MCF 10A (cell line): ENCODE measurements around the gene ADCK1. TPM values are rescaled to one million over a fixed set of nuclear protein-coding genes. Genes with fewer than 3 reads are reported as not detected.

Experiments
- BruUV-seq: library from RNA; stranded (reverse); fragments of 400-500 nt; replicated peaks from 2 replicates; lab custom pipeline; 2021; lab: Mats Ljungman, UMichigan
- CTCF ChIA-PET: fragments of 300-600 bp; sonication (Branson Sonifier 250); formaldehyde crosslinking; extraction: SDS; loops from one replicate; lab custom pipeline; 2021; ENCODE audit warnings: antibody characterized with exemption, inconsistent platforms; lab: Yijun Ruan, JAX
- POLR2A ChIA-PET: fragments of 300-600, 350-650 bp; sonication (Branson Sonifier 250); formaldehyde crosslinking; extraction: SDS; loops from one replicate; lab custom pipeline; 2020; ENCODE audit warnings: antibody characterized with exemption, inconsistent platforms; lab: Yijun Ruan, JAX
- DNase-seq: peaks from one replicate; pipeline ENCODE4 v3.0.0-alpha.2; 2018; ENCODE audit not compliant: unreplicated experiment
- H3K27ac Mint-ChIP-seq: one replicate; pipeline ENCODE4 v1.8.0; 2022; ENCODE audit warnings: mild to moderate bottlenecking, low read depth, mixed read lengths; ENCODE audit not compliant: unreplicated experiment
- H3K27me3 Mint-ChIP-seq: one replicate; pipeline ENCODE4 v1.8.0; 2022; ENCODE audit warnings: mixed read lengths; ENCODE audit not compliant: insufficient read depth, unreplicated experiment
- H3K36me3 Mint-ChIP-seq: one replicate; pipeline ENCODE4 v1.8.0; 2022; ENCODE audit warnings: mild to moderate bottlenecking, moderate library complexity, mixed read lengths; ENCODE audit not compliant: insufficient read depth, unreplicated experiment
- H3K4me1 Mint-ChIP-seq: one replicate; pipeline ENCODE4 v1.8.0; 2022; ENCODE audit warnings: mixed read lengths; ENCODE audit not compliant: insufficient read depth, unreplicated experiment
- H3K4me3 Mint-ChIP-seq: one replicate; pipeline ENCODE4 v1.8.0; 2022; ENCODE audit warnings: mild to moderate bottlenecking, moderate library complexity, mixed read lengths; ENCODE audit not compliant: unreplicated experiment
- H3K9me3 Mint-ChIP-seq: one replicate; pipeline ENCODE4 v1.8.0; 2022; ENCODE audit warnings: mixed read lengths; ENCODE audit not compliant: unreplicated experiment
- intact Hi-C: fragments of 100-400 bp; cut with micrococcal nuclease; formaldehyde crosslinking; loops from 2 replicates; pipeline ENCODE4 v1.14.1; 2022
- total RNA-seq: library from RNA; stranded (reverse); gene quantifications from 2 replicates; pipeline ENCODE4 v1.2.3, GENCODE V29; 2022
- TF ChIP-seq, protein P1 (sequence below): fragments of 200-600 bp; IDR thresholded peaks from one replicate; pipeline ENCODE4 v1.8.0; 2022; ENCODE audit warnings: antibody characterized with exemption, mild to moderate bottlenecking; ENCODE audit not compliant: unreplicated experiment

Gene ADCK1
- total RNA-seq, 1 experiment from 2014 or later = 7.0 TPM

DNA sequence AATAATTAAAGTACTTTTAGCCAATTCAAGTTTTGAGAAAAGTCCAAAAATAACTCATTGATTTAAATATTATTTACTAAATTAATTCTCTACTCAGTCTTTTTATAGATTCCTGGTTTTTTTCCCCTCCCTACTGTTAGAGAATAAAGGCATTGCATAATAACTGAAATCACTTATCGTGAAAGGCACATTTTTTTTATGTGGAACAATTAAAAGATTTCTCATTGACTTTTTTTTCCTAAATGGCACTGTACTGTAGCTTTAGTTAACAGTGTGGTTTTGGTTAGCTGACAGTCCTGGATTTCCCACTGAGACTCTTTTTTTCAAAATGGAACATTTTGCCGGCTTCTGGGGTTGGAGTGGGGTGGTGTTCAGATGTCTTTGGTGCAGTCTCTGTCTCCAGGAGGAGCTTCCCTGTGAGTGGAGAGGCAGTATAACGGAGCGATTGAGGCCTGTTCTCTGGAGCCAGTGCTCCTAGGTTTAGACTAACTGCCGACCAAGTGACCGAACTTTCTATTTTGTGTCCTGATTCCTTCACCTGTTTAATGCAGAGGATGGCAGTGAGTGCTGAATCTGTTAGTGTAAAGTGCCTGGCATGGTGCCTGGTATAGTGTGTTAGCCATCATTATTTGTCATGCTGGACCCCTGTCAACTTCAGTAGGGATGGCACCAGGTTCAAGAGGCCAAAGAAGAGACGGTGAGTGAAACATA, 117.7 kb downstream of the ADCK1 start:
- no TSS peak for BruUV-seq
- no peaks in the 10 kb centered on the region for H3K27me3 Mint-ChIP-seq
- H3K27ac Mint-ChIP-seq = no peak overlapping the region
- no peaks in the 10 kb centered on the region for H3K4me1 Mint-ChIP-seq
- ChIA-PET POLR2A (no interaction called here), CTCF (interaction anchor here (0.8 kb wide), 1 partner anchor 56 kb away, joined by 3 read pairs; no protein-coding TSS in a partner anchor)
- no peak for DNase-seq
- intact Hi-C loops = no loop called here
- H3K9me3 Mint-ChIP-seq = no peaks in the 10 kb centered on the region
- no peak overlapping the region for H3K4me3 Mint-ChIP-seq
- TF ChIP-seq, protein P1, sequence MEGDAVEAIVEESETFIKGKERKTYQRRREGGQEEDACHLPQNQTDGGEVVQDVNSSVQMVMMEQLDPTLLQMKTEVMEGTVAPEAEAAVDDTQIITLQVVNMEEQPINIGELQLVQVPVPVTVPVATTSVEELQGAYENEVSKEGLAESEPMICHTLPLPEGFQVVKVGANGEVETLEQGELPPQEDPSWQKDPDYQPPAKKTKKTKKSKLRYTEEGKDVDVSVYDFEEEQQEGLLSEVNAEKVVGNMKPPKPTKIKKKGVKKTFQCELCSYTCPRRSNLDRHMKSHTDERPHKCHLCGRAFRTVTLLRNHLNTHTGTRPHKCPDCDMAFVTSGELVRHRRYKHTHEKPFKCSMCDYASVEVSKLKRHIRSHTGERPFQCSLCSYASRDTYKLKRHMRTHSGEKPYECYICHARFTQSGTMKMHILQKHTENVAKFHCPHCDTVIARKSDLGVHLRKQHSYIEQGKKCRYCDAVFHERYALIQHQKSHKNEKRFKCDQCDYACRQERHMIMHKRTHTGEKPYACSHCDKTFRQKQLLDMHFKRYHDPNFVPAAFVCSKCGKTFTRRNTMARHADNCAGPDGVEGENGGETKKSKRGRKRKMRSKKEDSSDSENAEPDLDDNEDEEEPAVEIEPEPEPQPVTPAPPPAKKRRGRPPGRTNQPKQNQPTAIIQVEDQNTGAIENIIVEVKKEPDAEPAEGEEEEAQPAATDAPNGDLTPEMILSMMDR = no peak
- peaks cover 7% of the 10 kb centered on the region for H3K36me3 Mint-ChIP-seq

DNA sequence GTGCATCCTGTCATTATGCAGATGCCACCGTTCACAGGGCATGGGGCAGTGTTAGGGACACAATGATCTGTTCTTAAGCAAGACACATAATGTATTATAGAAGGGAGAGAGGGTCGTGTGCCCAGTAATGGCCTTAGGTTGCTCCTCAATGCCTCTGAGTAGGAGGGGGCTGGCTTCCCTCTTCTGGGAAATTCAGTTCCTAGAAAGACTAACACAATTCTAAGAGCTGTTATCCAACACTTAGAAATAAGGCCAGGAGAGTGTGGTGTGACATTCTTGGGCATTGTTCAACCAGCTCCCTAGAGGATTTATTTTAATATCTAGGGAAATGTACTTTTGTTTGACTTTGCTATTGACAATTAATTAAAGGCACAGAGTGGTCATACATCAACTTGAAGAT, 118.5 kb downstream of the ADCK1 start:
- no peaks in the 10 kb centered on the region for H3K27me3 Mint-ChIP-seq

DNA sequence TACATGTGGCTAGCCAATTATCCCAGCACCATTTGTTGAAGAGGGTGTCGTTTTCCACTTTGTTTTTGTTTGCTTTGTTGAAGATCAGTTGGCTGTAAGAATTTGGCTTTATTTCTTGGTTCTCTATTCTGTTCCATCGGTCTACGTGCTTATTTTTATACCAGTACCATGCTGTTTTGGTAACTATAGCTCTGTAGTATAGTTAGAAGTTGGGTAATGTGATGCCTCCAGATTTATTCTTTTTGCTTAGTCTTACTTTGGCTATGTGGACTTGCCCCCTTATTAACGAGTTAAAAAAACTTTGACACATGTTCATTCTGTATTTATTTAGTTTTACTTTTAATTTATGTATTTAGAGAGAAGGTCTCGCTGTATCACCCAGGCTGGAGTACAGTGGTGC, 120.4 kb downstream of the ADCK1 start:
- POLR2A ChIA-PET = no interaction called here
- TF ChIP-seq, protein P1 = no peak
- no TSS peak for BruUV-seq

More for the DNA sequence above, 118.5 kb downstream of the ADCK1 start:
- TF ChIP-seq, protein P1 = no peak
- no peaks in the 10 kb centered on the region for H3K4me1 Mint-ChIP-seq
- CTCF ChIA-PET = interaction anchor here (0.6 kb wide), 1 partner anchor 191 kb away, joined by 4 read pairs; no protein-coding TSS in a partner anchor
- no peaks in the 10 kb centered on the region for H3K9me3 Mint-ChIP-seq
- H3K27ac Mint-ChIP-seq = no peak overlapping the region
- H3K4me3 Mint-ChIP-seq = no peak overlapping the region
- peaks cover 7% of the 10 kb centered on the region for H3K36me3 Mint-ChIP-seq
- POLR2A ChIA-PET = no interaction called here
- no peak for DNase-seq
- no TSS peak for BruUV-seq
- intact Hi-C loops = no loop called here

DNA sequence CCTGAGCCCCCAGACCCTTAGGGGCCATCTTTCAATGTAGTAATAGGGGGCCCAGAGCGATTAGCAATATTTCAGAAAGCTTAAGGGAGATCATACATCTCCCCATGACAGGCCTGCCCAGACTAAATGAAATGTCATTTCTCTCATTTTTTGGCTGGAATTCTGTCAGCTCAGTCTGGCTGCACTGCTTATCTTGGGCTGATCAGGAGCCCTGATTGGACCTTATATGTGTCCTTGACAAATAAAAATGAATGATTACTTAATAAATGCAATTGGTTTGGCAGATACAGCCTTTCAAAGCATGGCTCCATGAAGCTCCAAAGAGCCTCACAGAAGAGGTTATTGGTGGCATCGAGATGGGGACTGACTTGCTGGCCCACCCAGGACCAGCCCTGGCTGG, 121.9 kb downstream of the ADCK1 start:
- H3K27me3 Mint-ChIP-seq = no peaks in the 10 kb centered on the region
- POLR2A ChIA-PET = no interaction called here
- H3K4me1 Mint-ChIP-seq = no peaks in the 10 kb centered on the region
- DNase-seq = no peak
- H3K4me3 Mint-ChIP-seq = no peak overlapping the region
- peaks cover 7% of the 10 kb centered on the region for H3K36me3 Mint-ChIP-seq
- CTCF ChIA-PET = no interaction called here
- TF ChIP-seq, protein P1 = no peak
- intact Hi-C loops = no loop called here
- no TSS peak for BruUV-seq
- no peaks in the 10 kb centered on the region for H3K9me3 Mint-ChIP-seq
- H3K27ac Mint-ChIP-seq = no peak overlapping the region

More for the DNA sequence above, 120.4 kb downstream of the ADCK1 start:
- H3K36me3 Mint-ChIP-seq = peaks cover 7% of the 10 kb centered on the region
- no peaks in the 10 kb centered on the region for H3K27me3 Mint-ChIP-seq
- H3K4me3 Mint-ChIP-seq = no peak overlapping the region
- H3K4me1 Mint-ChIP-seq = no peaks in the 10 kb centered on the region
- no peaks in the 10 kb centered on the region for H3K9me3 Mint-ChIP-seq
- intact Hi-C loops = no loop called here
- no peak overlapping the region for H3K27ac Mint-ChIP-seq
- CTCF ChIA-PET = interaction anchor here (0.6 kb wide), 1 partner anchor 114 kb away, joined by 3 read pairs; no protein-coding TSS in a partner anchor
- no peak for DNase-seq
